Measurements from ENCODE around the gene ELOVL5.

DNA sequence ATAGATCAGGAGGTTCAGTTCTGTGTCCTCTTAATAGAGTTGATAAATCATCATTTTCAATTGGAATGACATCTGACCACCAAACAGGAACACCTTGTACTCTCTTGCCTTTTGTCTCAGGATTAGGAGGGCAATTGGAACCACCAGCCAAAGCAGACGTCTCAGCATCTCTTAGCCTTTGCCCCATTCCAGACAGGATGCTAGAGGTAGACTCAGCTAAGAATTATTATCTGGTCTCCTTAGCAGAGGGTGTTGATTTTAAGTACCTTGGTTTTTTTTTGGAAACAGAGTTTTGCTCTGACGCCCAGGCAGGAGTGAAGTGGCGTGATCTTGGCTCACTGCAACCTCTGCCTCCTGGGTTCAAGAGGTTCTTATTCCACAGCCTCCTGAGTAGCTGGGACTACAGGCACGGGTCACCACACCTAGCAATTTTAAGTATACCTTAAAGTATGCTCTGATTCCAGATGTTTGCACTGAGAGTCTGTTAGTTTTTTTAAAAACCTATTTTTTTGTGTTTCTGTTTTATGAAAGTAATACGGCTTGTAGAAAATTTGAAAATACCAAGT, 28.0 kb upstream of the ELOVL5 start:
- TF ChIP-seq, protein P1, sequence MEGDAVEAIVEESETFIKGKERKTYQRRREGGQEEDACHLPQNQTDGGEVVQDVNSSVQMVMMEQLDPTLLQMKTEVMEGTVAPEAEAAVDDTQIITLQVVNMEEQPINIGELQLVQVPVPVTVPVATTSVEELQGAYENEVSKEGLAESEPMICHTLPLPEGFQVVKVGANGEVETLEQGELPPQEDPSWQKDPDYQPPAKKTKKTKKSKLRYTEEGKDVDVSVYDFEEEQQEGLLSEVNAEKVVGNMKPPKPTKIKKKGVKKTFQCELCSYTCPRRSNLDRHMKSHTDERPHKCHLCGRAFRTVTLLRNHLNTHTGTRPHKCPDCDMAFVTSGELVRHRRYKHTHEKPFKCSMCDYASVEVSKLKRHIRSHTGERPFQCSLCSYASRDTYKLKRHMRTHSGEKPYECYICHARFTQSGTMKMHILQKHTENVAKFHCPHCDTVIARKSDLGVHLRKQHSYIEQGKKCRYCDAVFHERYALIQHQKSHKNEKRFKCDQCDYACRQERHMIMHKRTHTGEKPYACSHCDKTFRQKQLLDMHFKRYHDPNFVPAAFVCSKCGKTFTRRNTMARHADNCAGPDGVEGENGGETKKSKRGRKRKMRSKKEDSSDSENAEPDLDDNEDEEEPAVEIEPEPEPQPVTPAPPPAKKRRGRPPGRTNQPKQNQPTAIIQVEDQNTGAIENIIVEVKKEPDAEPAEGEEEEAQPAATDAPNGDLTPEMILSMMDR (IDR thresholded peaks at IDR 0.05; ENCODE audit: insufficient read depth, low read length, poor library complexity, severe bottlenecking), result no peak
- no peak for TF ChIP-seq EZH2phosphoT487 (conservative IDR thresholded peaks at IDR 0.05; ENCODE audit: low read length)

All from SU-DHL-6 (cell line).